ENCODE results near the gene FAM168A. TPM values are rescaled to one million over a fixed set of nuclear protein-coding genes. Genes with fewer than 3 reads are reported as not detected.

The FAM168A gene
- total and polyA plus RNA-seq, 2 donors (not counting 1 experiment from before 2014, with no cell fraction given) = 16.3 to 23.8 TPM

GRCh38 chr11:73598719-73599379, 937 bp upstream of the FAM168A start:
- Histone ChIP-seq H3K9me3 (ENCODE audit: control insufficient read depth, insufficient read depth, low read depth, low read length) (no peaks in the 10 kb centered on the region), H3K27ac (ENCODE audit: insufficient read depth, low read length) (peak overlapping the region; percentile 66)

GRCh38 chr11:73597336-73597955, 466 bp downstream of the FAM168A start:
- H3K27ac ChIP-seq (ENCODE audit: insufficient read depth, low read length) = peak overlapping the region; percentile 37
- no peaks in the 10 kb centered on the region for H3K27me3 ChIP-seq (ENCODE audit: control insufficient read depth, insufficient read depth, low read length)
- H3K9ac ChIP-seq (ENCODE audit: insufficient read depth, low read length) = peak overlapping the region; percentile 71

More at GRCh38 chr11:73598719-73599379, 937 bp upstream of the FAM168A start:
- Histone ChIP-seq H3K79me2 (ENCODE audit: control insufficient read depth, insufficient read depth, low read length) (peaks cover 25% of the 10 kb centered on the region), H3K27me3 (ENCODE audit: control insufficient read depth, insufficient read depth, low read length) (no peaks in the 10 kb centered on the region), H2AFZ (ENCODE audit: low read length) (peak overlapping the region; percentile 97), H3K36me3 (ENCODE audit: control insufficient read depth, insufficient read depth, low read length) (no peaks in the 10 kb centered on the region), H3K4me2 (ENCODE audit: extremely low read depth, insufficient read depth, low read length) (peak overlapping the region; percentile 59), H4K20me1 (ENCODE audit: control insufficient read depth, extremely low read depth, insufficient read depth, low read length) (no peaks in the 10 kb centered on the region), H3K4me3 (replicated peaks in 1 of 4; ENCODE audit: control extremely low read depth in 1 of 4, insufficient read depth in 1 of 4, low read depth in 3 of 4, low read length in 4 of 4) (peak overlapping the region; percentile 28 to 87 (median 67)), H3K9ac (ENCODE audit: insufficient read depth, low read length) (peak overlapping the region; percentile 41), H3K4me1 (ENCODE audit: control insufficient read depth, extremely low read depth, insufficient read depth, low read length) (peaks cover 4% of the 10 kb centered on the region)
- no peak for DNase-seq (ENCODE audit: low read depth in 2 of 2)
- TF ChIP-seq CTCF (conservative IDR thresholded peaks at IDR 0.05 in 1 of 2, IDR thresholded peaks at IDR 0.05 in 1 of 2; ENCODE audit: low read depth in 1 of 2, low read length in 2 of 2) (no peak), EZH2 (IDR thresholded peaks at IDR 0.05; ENCODE audit: low read length, missing control alignments) (no peak)

More at GRCh38 chr11:73597336-73597955, 466 bp downstream of the FAM168A start:
- Histone ChIP-seq H3K4me3 (replicated peaks in 1 of 4; ENCODE audit: control extremely low read depth in 1 of 4, insufficient read depth in 1 of 4, low read depth in 3 of 4, low read length in 4 of 4) (peak overlapping the region; percentile 28 to 82 (median 64)), H3K9me3 (ENCODE audit: control insufficient read depth, insufficient read depth, low read depth, low read length) (no peaks in the 10 kb centered on the region), H2AFZ (ENCODE audit: low read length) (peak overlapping the region; percentile 63), H3K4me1 (ENCODE audit: control insufficient read depth, extremely low read depth, insufficient read depth, low read length) (peaks cover 4% of the 10 kb centered on the region), H4K20me1 (ENCODE audit: control insufficient read depth, extremely low read depth, insufficient read depth, low read length) (no peaks in the 10 kb centered on the region), H3K36me3 (ENCODE audit: control insufficient read depth, insufficient read depth, low read length) (no peaks in the 10 kb centered on the region), H3K79me2 (ENCODE audit: control insufficient read depth, insufficient read depth, low read length) (peaks cover 27% of the 10 kb centered on the region), H3K4me2 (ENCODE audit: extremely low read depth, insufficient read depth, low read length) (peak overlapping the region; percentile 91)
- TF ChIP-seq EZH2 (IDR thresholded peaks at IDR 0.05; ENCODE audit: low read length, missing control alignments) (no peak), CTCF (conservative IDR thresholded peaks at IDR 0.05 in 1 of 2, IDR thresholded peaks at IDR 0.05 in 1 of 2; ENCODE audit: low read depth in 1 of 2, low read length in 2 of 2) (no peak)
- no peak for DNase-seq (ENCODE audit: low read depth in 2 of 2)
